SK-N-SH treated with all-trans-retinoic acid at 6 μM for 48 hours (cell line): ENCODE measurements around the gene ADGRD2.

Source experiments
- ARNTL ChIP-seq: fragments of 450-650 bp; formaldehyde crosslinking; IDR thresholded peaks from 2 replicates; pipeline ENCODE4 v1.5.0; 2020; ENCODE audit warnings: low read depth, mild to moderate bottlenecking, moderate library complexity, borderline replicate concordance
- BACH2 ChIP-seq: fragments of 250-450 bp; sonication (Bioruptor Pico); IDR thresholded peaks from 2 replicates; pipeline ENCODE4 v1.9.0; 2021; ENCODE audit warnings: mild to moderate bottlenecking, borderline replicate concordance
- PPARA ChIP-seq: fragments of 250-450 bp; sonication (Bioruptor Pico); IDR thresholded peaks from 2 replicates; pipeline ENCODE4 v1.5.0; 2020; ENCODE audit warnings: mild to moderate bottlenecking, borderline replicate concordance
- ZNF8 ChIP-seq: fragments of 450-650 bp; formaldehyde crosslinking; IDR thresholded peaks from 2 replicates; pipeline ENCODE4 v1.5.0; 2020; ENCODE audit warnings: mild to moderate bottlenecking, moderate library complexity
- TF ChIP-seq, protein P1 (sequence below): fragments of 250-450 bp; sonication (Bioruptor Pico); IDR thresholded peaks from 2 replicates; pipeline ENCODE4 v1.8.0; 2021; ENCODE audit warnings: low read depth, mild to moderate bottlenecking, moderate library complexity, borderline replicate concordance
- TF ChIP-seq, protein P2 (sequence below): fragments of 250-450 bp; sonication (Bioruptor Pico); IDR thresholded peaks from 2 replicates; pipeline ENCODE4 v1.8.0; 2020; ENCODE audit warnings: mild to moderate bottlenecking, moderate library complexity, borderline replicate concordance

DNA sequence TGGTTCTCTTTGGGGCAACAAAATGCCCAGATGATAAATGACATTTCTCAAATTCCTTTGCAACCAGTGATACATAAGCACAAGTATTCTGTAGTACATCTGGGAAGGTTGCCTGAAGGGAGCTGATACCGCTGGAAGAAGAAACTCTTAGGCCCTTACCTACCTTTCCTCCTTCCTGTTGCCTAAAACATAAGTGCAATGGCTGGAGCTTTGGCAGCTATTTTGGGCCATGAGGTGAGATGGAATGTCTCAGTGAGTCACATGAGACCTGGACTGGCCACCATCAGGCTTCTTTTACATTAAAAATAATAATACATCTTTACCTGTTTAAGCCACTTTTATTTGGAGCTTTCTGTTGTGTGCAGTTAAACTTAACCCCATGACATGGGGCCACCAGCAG, 11.2 kb upstream of the ADGRD2 start:
- no peak for TF ChIP-seq PPARA (CRISPR knock-in tag)
- no peak for TF ChIP-seq ZNF8 (CRISPR knock-in tag)
- TF ChIP-seq, protein P1, sequence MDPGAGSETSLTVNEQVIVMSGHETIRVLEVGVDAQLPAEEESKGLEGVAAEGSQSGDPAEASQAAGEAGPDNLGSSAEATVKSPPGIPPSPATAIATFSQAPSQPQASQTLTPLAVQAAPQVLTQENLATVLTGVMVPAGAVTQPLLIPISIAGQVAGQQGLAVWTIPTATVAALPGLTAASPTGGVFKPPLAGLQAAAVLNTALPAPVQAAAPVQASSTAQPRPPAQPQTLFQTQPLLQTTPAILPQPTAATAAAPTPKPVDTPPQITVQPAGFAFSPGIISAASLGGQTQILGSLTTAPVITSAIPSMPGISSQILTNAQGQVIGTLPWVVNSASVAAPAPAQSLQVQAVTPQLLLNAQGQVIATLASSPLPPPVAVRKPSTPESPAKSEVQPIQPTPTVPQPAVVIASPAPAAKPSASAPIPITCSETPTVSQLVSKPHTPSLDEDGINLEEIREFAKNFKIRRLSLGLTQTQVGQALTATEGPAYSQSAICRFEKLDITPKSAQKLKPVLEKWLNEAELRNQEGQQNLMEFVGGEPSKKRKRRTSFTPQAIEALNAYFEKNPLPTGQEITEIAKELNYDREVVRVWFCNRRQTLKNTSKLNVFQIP (CRISPR knock-in tag): no peak
- TF ChIP-seq ARNTL (CRISPR knock-in tag): no peak
- TF ChIP-seq, protein P2, sequence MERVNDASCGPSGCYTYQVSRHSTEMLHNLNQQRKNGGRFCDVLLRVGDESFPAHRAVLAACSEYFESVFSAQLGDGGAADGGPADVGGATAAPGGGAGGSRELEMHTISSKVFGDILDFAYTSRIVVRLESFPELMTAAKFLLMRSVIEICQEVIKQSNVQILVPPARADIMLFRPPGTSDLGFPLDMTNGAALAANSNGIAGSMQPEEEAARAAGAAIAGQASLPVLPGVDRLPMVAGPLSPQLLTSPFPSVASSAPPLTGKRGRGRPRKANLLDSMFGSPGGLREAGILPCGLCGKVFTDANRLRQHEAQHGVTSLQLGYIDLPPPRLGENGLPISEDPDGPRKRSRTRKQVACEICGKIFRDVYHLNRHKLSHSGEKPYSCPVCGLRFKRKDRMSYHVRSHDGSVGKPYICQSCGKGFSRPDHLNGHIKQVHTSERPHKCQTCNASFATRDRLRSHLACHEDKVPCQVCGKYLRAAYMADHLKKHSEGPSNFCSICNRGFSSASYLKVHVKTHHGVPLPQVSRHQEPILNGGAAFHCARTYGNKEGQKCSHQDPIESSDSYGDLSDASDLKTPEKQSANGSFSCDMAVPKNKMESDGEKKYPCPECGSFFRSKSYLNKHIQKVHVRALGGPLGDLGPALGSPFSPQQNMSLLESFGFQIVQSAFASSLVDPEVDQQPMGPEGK (CRISPR knock-in tag): no peak
- TF ChIP-seq BACH2 (CRISPR knock-in tag): no peak
